Liver (tissue), 9 donors: ENCODE data around the gene ZDHHC8. TPM values are rescaled to one million over a fixed set of nuclear protein-coding genes. Genes with fewer than 3 reads are reported as not detected.

Source experiments
- DNase-seq: peaks from one replicate; pipeline ENCODE4 v3.0.0-alpha.2; 2017; ENCODE audit warnings: low spot score
- H3K27ac ChIP-seq, 2 donors: one replicate each; pipeline ENCODE4 v1.7.0; 2013; ENCODE audit warnings: inconsistent platforms in 2 of 2, low read length in 2 of 2, control low read depth in 1 of 2, low read depth in 1 of 2, mild to moderate bottlenecking in 1 of 2
- H3K27me3 ChIP-seq, 4 donors: one replicate each; pipeline versions ENCODE4 v1.6.1 to v1.7.0; 2013; ENCODE audit warnings: low read length in 3 of 4, inconsistent platforms in 1 of 4, mild to moderate bottlenecking in 1 of 4, moderate library complexity in 1 of 4; ENCODE audit not compliant: control insufficient read depth in 4 of 4, insufficient read depth in 4 of 4
- H3K36me3 ChIP-seq, 4 donors: one replicate each; pipeline versions ENCODE4 v1.6.1 to v1.7.0; 2013; ENCODE audit warnings: low read length in 3 of 4, mild to moderate bottlenecking in 3 of 4, low read depth in 1 of 4, moderate library complexity in 1 of 4; ENCODE audit not compliant: control insufficient read depth in 4 of 4, insufficient read depth in 3 of 4
- H3K4me1 ChIP-seq, 4 donors: one replicate each; pipeline versions ENCODE4 v1.6.1 to v1.7.0; 2013; ENCODE audit warnings: low read length in 3 of 4, mild to moderate bottlenecking in 3 of 4, moderate library complexity in 1 of 4; ENCODE audit not compliant: control insufficient read depth in 4 of 4, insufficient read depth in 4 of 4
- H3K4me3 ChIP-seq, 3 donors: one replicate each; pipeline versions ENCODE4 v1.6.1 to v1.7.0; 2013; ENCODE audit warnings: low read length in 3 of 3, control low read depth in 1 of 3, low read depth in 1 of 3, mild to moderate bottlenecking in 1 of 3
- H3K9ac ChIP-seq, 2 donors: one replicate each; pipeline ENCODE4 v1.7.0; 2013; ENCODE audit warnings: low read length in 2 of 2, mild to moderate bottlenecking in 2 of 2, moderate library complexity in 2 of 2, control low read depth in 1 of 2, low read depth in 1 of 2
- H3K9me3 ChIP-seq, 4 donors: one replicate each; pipeline versions ENCODE4 v1.6.1 to v1.7.0; 2013; ENCODE audit warnings: low read length in 3 of 4; ENCODE audit not compliant: control insufficient read depth in 4 of 4
- ATF3 ChIP-seq: IDR thresholded peaks from 2 replicates; pipeline ENCODE4 v1.6.1; 2016; ENCODE audit warnings: antibody characterized with exemption
- CTCF ChIP-seq: fragments of 150-350 bp; IDR thresholded peaks from 2 replicates; pipeline ENCODE4 v1.5.1; 2017; ENCODE audit warnings: improper control_type of control experiment, low read depth, low read length; ENCODE audit not compliant: missing input control
- FOXA1 ChIP-seq: IDR thresholded peaks from 2 replicates; pipeline ENCODE4 v1.6.1; 2016; ENCODE audit warnings: antibody characterized with exemption
- GABPA ChIP-seq, 2 donors: IDR thresholded peaks in 1 of 2; conservative IDR thresholded peaks in 1 of 2; 2 replicates each; pipeline ENCODE4 v1.6.1; 2016; ENCODE audit warnings: antibody characterized with exemption in 2 of 2, mild to moderate bottlenecking in 1 of 2, moderate library complexity in 1 of 2
- MAX ChIP-seq: IDR thresholded peaks from 2 replicates; pipeline ENCODE4 v1.6.1; 2016; ENCODE audit warnings: antibody characterized with exemption
- RAD21 ChIP-seq, 2 donors: IDR thresholded peaks; 2 replicates each; pipeline ENCODE4 v1.6.1; 2016; ENCODE audit warnings: antibody characterized with exemption in 2 of 2, mild to moderate bottlenecking in 2 of 2
- SP1 ChIP-seq: IDR thresholded peaks from 2 replicates; pipeline ENCODE4 v1.6.1; 2018; ENCODE audit warnings: antibody characterized with exemption, mild to moderate bottlenecking
- WGBS: extraction: QIAGEN DNeasy Blood & Tissue Kit; methylation state at CpG from one replicate; pipeline ENCODE4 v1.1.7; 2013; 5-methylcytosine and 5-hydroxymethylcytosine counted together
- polyA plus RNA-seq, 2 donors: library from polyadenylated mRNA; stranded (reverse) in 1 of 2; unstranded in 1 of 2; fragments of 200-250 nt in 1 of 2; fragments of >200 nt in 1 of 2; fragmentation: Nextera tagmentation in 1 of 2; extraction: Ambion mirVana in 1 of 2; gene quantifications; one replicate each; pipeline versions ENCODE4 v1.2.1 to v1.2.3, GENCODE V29; 2013 to 2015
- total RNA-seq, 2 donors: library from RNA; depleted of rRNA; stranded (reverse); fragments of >200 nt; gene quantifications; one replicate each; pipeline ENCODE4 v1.2.3, GENCODE V29; 2014
- TF ChIP-seq, protein P1 (sequence below): IDR thresholded peaks from 2 replicates; pipeline ENCODE4 v1.6.1; 2016; ENCODE audit warnings: antibody characterized with exemption, mild to moderate bottlenecking
- TF ChIP-seq, protein P2 (sequence below): IDR thresholded peaks from 2 replicates; pipeline ENCODE4 v1.6.1; 2016; ENCODE audit warnings: antibody characterized with exemption
- donor health status: healthy.
- donor health status: healthy.
- donor health status: healthy.
- donor health status: healthy.
- donor health status: healthy.

Gene ZDHHC8
- total and polyA plus RNA-seq, 4 donors, result 2.9 to 11.8 (median 6.8) TPM

- Histone ChIP-seq H3K9ac (no peak overlapping the region), H3K9me3 (no peaks in the 10 kb centered on the region), H3K36me3 (no peaks in the 10 kb centered on the region), H3K4me3 (no peak overlapping the region), H3K4me1 (peaks cover 0 to 6% (median 2%) of the 10 kb centered on the region in 4 donors), H3K27ac (no peak overlapping the region), H3K27me3 (no peaks in the 10 kb centered on the region)
- WGBS, result 86% methylated on average over 7 of the region's 7 CpGs
- no peak for DNase-seq
- TF ChIP-seq FOXA1 (no peak), ATF3 (no peak)
- TF ChIP-seq, protein P1, sequence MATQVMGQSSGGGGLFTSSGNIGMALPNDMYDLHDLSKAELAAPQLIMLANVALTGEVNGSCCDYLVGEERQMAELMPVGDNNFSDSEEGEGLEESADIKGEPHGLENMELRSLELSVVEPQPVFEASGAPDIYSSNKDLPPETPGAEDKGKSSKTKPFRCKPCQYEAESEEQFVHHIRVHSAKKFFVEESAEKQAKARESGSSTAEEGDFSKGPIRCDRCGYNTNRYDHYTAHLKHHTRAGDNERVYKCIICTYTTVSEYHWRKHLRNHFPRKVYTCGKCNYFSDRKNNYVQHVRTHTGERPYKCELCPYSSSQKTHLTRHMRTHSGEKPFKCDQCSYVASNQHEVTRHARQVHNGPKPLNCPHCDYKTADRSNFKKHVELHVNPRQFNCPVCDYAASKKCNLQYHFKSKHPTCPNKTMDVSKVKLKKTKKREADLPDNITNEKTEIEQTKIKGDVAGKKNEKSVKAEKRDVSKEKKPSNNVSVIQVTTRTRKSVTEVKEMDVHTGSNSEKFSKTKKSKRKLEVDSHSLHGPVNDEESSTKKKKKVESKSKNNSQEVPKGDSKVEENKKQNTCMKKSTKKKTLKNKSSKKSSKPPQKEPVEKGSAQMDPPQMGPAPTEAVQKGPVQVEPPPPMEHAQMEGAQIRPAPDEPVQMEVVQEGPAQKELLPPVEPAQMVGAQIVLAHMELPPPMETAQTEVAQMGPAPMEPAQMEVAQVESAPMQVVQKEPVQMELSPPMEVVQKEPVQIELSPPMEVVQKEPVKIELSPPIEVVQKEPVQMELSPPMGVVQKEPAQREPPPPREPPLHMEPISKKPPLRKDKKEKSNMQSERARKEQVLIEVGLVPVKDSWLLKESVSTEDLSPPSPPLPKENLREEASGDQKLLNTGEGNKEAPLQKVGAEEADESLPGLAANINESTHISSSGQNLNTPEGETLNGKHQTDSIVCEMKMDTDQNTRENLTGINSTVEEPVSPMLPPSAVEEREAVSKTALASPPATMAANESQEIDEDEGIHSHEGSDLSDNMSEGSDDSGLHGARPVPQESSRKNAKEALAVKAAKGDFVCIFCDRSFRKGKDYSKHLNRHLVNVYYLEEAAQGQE, result no peak
- TF ChIP-seq, protein P2, sequence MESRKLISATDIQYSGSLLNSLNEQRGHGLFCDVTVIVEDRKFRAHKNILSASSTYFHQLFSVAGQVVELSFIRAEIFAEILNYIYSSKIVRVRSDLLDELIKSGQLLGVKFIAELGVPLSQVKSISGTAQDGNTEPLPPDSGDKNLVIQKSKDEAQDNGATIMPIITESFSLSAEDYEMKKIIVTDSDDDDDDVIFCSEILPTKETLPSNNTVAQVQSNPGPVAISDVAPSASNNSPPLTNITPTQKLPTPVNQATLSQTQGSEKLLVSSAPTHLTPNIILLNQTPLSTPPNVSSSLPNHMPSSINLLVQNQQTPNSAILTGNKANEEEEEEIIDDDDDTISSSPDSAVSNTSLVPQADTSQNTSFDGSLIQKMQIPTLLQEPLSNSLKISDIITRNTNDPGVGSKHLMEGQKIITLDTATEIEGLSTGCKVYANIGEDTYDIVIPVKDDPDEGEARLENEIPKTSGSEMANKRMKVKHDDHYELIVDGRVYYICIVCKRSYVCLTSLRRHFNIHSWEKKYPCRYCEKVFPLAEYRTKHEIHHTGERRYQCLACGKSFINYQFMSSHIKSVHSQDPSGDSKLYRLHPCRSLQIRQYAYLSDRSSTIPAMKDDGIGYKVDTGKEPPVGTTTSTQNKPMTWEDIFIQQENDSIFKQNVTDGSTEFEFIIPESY, result no peak
Observed at GRCh38 chr22:20165913-20166312, 34.3 kb downstream of the ZDHHC8 start.

DNA sequence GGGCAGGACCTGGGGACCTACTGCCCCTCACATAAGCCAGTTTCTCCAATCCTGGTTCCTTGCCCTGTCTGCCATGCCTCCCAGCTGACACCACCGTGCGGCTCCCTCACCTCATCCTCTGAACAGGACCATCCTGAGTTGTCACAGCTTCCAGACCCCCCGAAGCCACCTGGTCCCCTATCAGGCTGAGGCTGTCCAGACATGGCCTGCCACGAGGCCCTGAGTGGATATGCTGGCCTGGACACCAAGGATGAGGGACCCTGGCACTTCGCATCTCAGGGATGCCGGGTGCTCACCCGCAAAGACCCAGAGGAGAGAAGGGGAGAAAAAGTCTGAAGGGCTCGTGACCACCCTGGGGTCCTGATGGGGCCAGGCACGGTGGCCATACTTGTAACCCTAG lies 35.1 kb downstream of the ZDHHC8 start:
- peaks cover 0 to 14% (median 7%) of the 10 kb centered on the region in 4 donors for H3K4me1 ChIP-seq
- DNase-seq, result no peak
- TF ChIP-seq MAX, result no peak
- no peak for TF ChIP-seq CTCF
- no peak for TF ChIP-seq SP1
- no peak for TF ChIP-seq GABPA (IDR thresholded peaks at IDR 0.05 in 1 of 2, conservative IDR thresholded peaks at IDR 0.05 in 1 of 2)
- no peak for TF ChIP-seq RAD21 (IDR thresholded peaks at IDR 0.05)
- no peak overlapping the region for H3K4me3 ChIP-seq
- H3K27me3 ChIP-seq, result no peaks in the 10 kb centered on the region
- no peak overlapping the region for H3K27ac ChIP-seq
- 92% methylated on average over 9 of the region's 9 CpGs for WGBS
- H3K9ac ChIP-seq, result no peak overlapping the region
- H3K9me3 ChIP-seq, result no peaks in the 10 kb centered on the region
- H3K36me3 ChIP-seq, result no peaks in the 10 kb centered on the region
